GM19193 (cell line): ENCODE measurements around the gene NOS1AP.

Experiments used
- POLR2A ChIP-seq: IDR thresholded peaks from 4 replicates; pipeline ENCODE4 v1.6.1; 2011; ENCODE audit not compliant: insufficient read depth, insufficient read length; ENCODE audit errors: extremely low read depth

The NOS1AP gene

GRCh38 chr1:162200096-162200847, 130.8 kb downstream of the NOS1AP start:
- TF ChIP-seq POLR2A: no peak

- no peak for TF ChIP-seq POLR2A
Measured at GRCh38 chr1:162204129-162204822, 134.8 kb downstream of the NOS1AP start.

GRCh38 chr1:162204823-162205155, 135.3 kb downstream of the NOS1AP start:
- no peak for TF ChIP-seq POLR2A

GRCh38 chr1:162206300-162206699, 136.8 kb downstream of the NOS1AP start:
- no peak for TF ChIP-seq POLR2A

- no peak for TF ChIP-seq POLR2A
Measured at GRCh38 chr1:162206749-162207635, 137.5 kb downstream of the NOS1AP start.

GRCh38 chr1:162207862-162208261, 138.4 kb downstream of the NOS1AP start:
- no peak for TF ChIP-seq POLR2A

- TF ChIP-seq POLR2A: no peak
Measured at GRCh38 chr1:162210196-162210595, 140.7 kb downstream of the NOS1AP start.

GRCh38 chr1:162212713-162213112, 143.2 kb downstream of the NOS1AP start:
- TF ChIP-seq POLR2A: no peak

GRCh38 chr1:162213281-162213912, 143.9 kb downstream of the NOS1AP start:
- no peak for TF ChIP-seq POLR2A

- no peak for TF ChIP-seq POLR2A
Measured at GRCh38 chr1:162214202-162214601, 144.7 kb downstream of the NOS1AP start.

GRCh38 chr1:162215902-162216301, 146.4 kb downstream of the NOS1AP start:
- TF ChIP-seq POLR2A: no peak

GRCh38 chr1:162216604-162217003, 147.1 kb downstream of the NOS1AP start:
- TF ChIP-seq POLR2A: no peak

- no peak for TF ChIP-seq POLR2A
Measured at GRCh38 chr1:162217706-162218105, 148.2 kb downstream of the NOS1AP start.

GRCh38 chr1:162218546-162218945, 149.1 kb downstream of the NOS1AP start:
- TF ChIP-seq POLR2A: no peak

GRCh38 chr1:162218975-162219374, 149.5 kb downstream of the NOS1AP start:
- no peak for TF ChIP-seq POLR2A

GRCh38 chr1:162219461-162219860, 150.0 kb downstream of the NOS1AP start:
- no peak for TF ChIP-seq POLR2A

- no peak for TF ChIP-seq POLR2A
Measured at GRCh38 chr1:162220009-162220539, 150.6 kb downstream of the NOS1AP start.
